H9 (cell line): Measurements from ENCODE around the gene SPRN. TPM values are rescaled to one million over a fixed set of nuclear protein-coding genes. Genes with fewer than 3 reads are reported as not detected.

Source experiments
- DNase-seq: peaks from one replicate; pipeline ENCODE4 v3.0.0-alpha.2; 2017
- H2AFZ ChIP-seq: one replicate; pipeline ENCODE4 v1.6.1; 2013; ENCODE audit warnings: mild to moderate bottlenecking, low read length, control low read depth, moderate library complexity
- H2AK5ac ChIP-seq: 2 replicates; pipeline ENCODE4 v1.6.1; 2013; ENCODE audit warnings: low read length, control low read depth, mixed read lengths; ENCODE audit not compliant: insufficient read length
- H2BK120ac ChIP-seq: one replicate; pipeline ENCODE4 v1.6.1; 2013; ENCODE audit warnings: low read depth, mild to moderate bottlenecking, low read length, control low read depth, inconsistent platforms; ENCODE audit not compliant: poor library complexity, severe bottlenecking
- H2BK12ac ChIP-seq: 2 replicates; pipeline ENCODE4 v1.6.1; 2013; ENCODE audit warnings: low read length, control low read depth, mixed read lengths, low read depth; ENCODE audit not compliant: insufficient read length
- H2BK15ac ChIP-seq: 2 replicates; pipeline ENCODE4 v1.6.1; 2013; ENCODE audit warnings: low read depth, low read length, control low read depth
- H2BK20ac ChIP-seq: one replicate; pipeline ENCODE4 v1.6.1; 2013; ENCODE audit warnings: low read depth, mild to moderate bottlenecking, low read length, control low read depth, inconsistent platforms; ENCODE audit not compliant: poor library complexity, severe bottlenecking
- H2BK5ac ChIP-seq: 2 replicates; pipeline ENCODE4 v1.6.1; 2013; ENCODE audit warnings: low read length, control low read depth, mixed read lengths; ENCODE audit not compliant: insufficient read length
- H3K14ac ChIP-seq: 2 replicates; pipeline ENCODE4 v1.6.1; 2013; ENCODE audit warnings: low read length, control low read depth; ENCODE audit not compliant: insufficient read depth
- H3K18ac ChIP-seq: 2 replicates; pipeline ENCODE4 v1.6.1; 2013; ENCODE audit warnings: low read depth, mild to moderate bottlenecking, mixed read lengths, low read length, control low read depth; ENCODE audit not compliant: insufficient read length
- H3K23ac ChIP-seq: 2 replicates; pipeline ENCODE4 v1.6.1; 2013; ENCODE audit warnings: low read length, control low read depth, mixed read lengths, low read depth; ENCODE audit not compliant: insufficient read length
- H3K23me2 ChIP-seq: 2 replicates; pipeline ENCODE4 v1.6.1; 2013; ENCODE audit warnings: low read depth, mild to moderate bottlenecking, mixed read lengths, low read length, control low read depth; ENCODE audit not compliant: insufficient read length, poor library complexity, severe bottlenecking
- H3K27ac ChIP-seq: 2 replicates; pipeline ENCODE4 v1.5.1; 2013; ENCODE audit warnings: low read length, control low read depth, mixed read lengths, low read depth; ENCODE audit not compliant: insufficient read length
- H3K27me3 ChIP-seq: 2 replicates; pipeline ENCODE4 v1.6.1; 2013; ENCODE audit warnings: low read length, control low read depth, inconsistent platforms; ENCODE audit not compliant: insufficient read depth
- H3K4ac ChIP-seq: 2 replicates; pipeline ENCODE4 v1.6.1; 2013; ENCODE audit warnings: low read depth, mild to moderate bottlenecking, control low read depth, inconsistent platforms, low read length, moderate library complexity
- H3K4me1 ChIP-seq: 2 replicates; pipeline ENCODE4 v1.6.1; 2013; ENCODE audit warnings: low read length, control low read depth, inconsistent platforms; ENCODE audit not compliant: insufficient read depth
- H3K4me2 ChIP-seq: 2 replicates; pipeline ENCODE4 v1.6.1; 2013; ENCODE audit warnings: low read length, control low read depth, mixed read lengths; ENCODE audit not compliant: insufficient read length, insufficient read depth
- H3K56ac ChIP-seq: 2 replicates; pipeline ENCODE4 v1.6.1; 2013; ENCODE audit warnings: low read depth, mild to moderate bottlenecking, mixed read lengths, low read length, control low read depth; ENCODE audit not compliant: insufficient read length
- H3K79me1 ChIP-seq: 2 replicates; pipeline ENCODE4 v1.6.1; 2013; ENCODE audit warnings: low read depth, mild to moderate bottlenecking, moderate library complexity, low read length, control low read depth, inconsistent platforms; ENCODE audit not compliant: insufficient read depth, poor library complexity, severe bottlenecking
- H3K79me2 ChIP-seq: 2 replicates; pipeline ENCODE4 v1.6.1; 2013; ENCODE audit warnings: low read length, control low read depth, inconsistent platforms; ENCODE audit not compliant: insufficient read depth
- H3K9ac ChIP-seq: 2 replicates; pipeline ENCODE4 v1.6.1; 2013; ENCODE audit warnings: low read length, control low read depth, mixed read lengths; ENCODE audit not compliant: insufficient read length; ENCODE audit errors: extremely low read depth
- H3K9me3 ChIP-seq: one replicate; pipeline ENCODE4 v1.6.1; 2013; ENCODE audit warnings: low read depth, low read length, inconsistent platforms; ENCODE audit not compliant: control insufficient read depth
- H3T11ph ChIP-seq: one replicate; pipeline ENCODE4 v1.6.1; 2013; ENCODE audit warnings: mild to moderate bottlenecking, low read length, control low read depth, inconsistent platforms
- H4K20me1 ChIP-seq: one replicate; pipeline ENCODE4 v1.6.1; 2013; ENCODE audit not compliant: control insufficient read depth, insufficient read length, insufficient read depth
- H4K5ac ChIP-seq: 2 replicates; pipeline ENCODE4 v1.6.1; 2013; ENCODE audit warnings: low read depth, mild to moderate bottlenecking, mixed read lengths, low read length, control low read depth; ENCODE audit not compliant: insufficient read length
- H4K8ac ChIP-seq: replicated peaks from 2 replicates; pipeline ENCODE4 v1.6.1; 2013; ENCODE audit warnings: low read length, control low read depth, mixed read lengths, low read depth; ENCODE audit not compliant: insufficient read length
- H4K91ac ChIP-seq: 2 replicates; pipeline ENCODE4 v1.6.1; 2013; ENCODE audit warnings: low read depth, mild to moderate bottlenecking, moderate library complexity, mixed read lengths, low read length, control low read depth; ENCODE audit not compliant: insufficient read length
- H3K27ac Mint-ChIP-seq, 3 experiments: 2 replicates in 2 of 3; 3 replicates in 1 of 3; pipeline ENCODE4 v1.8.0; 2020 to 2021; ENCODE audit warnings: mixed read lengths in 3 of 3, mild to moderate bottlenecking in 1 of 3, moderate library complexity in 1 of 3
- H3K27me3 Mint-ChIP-seq: 2 replicates; pipeline ENCODE4 v1.8.0; 2021; ENCODE audit warnings: low read depth, mild to moderate bottlenecking, moderate library complexity, mixed read lengths
- H3K36me3 Mint-ChIP-seq, 3 experiments: 2 replicates in 2 of 3; 3 replicates in 1 of 3; pipeline ENCODE4 v1.8.0; 2020 to 2021; ENCODE audit warnings: low read depth in 3 of 3, mixed read lengths in 3 of 3; ENCODE audit not compliant: insufficient read depth in 1 of 3
- H3K4me1 Mint-ChIP-seq, 2 experiments: 2 replicates each; pipeline ENCODE4 v1.8.0; 2020; ENCODE audit warnings: mixed read lengths in 2 of 2
- H3K4me3 Mint-ChIP-seq, 2 experiments: 2 replicates in 1 of 2; 3 replicates in 1 of 2; pipeline ENCODE4 v1.8.0; 2020 to 2021; ENCODE audit warnings: mild to moderate bottlenecking in 2 of 2, mixed read lengths in 2 of 2, moderate library complexity in 1 of 2
- H3K9me3 Mint-ChIP-seq, 2 experiments: 2 replicates in 1 of 2; 3 replicates in 1 of 2; pipeline ENCODE4 v1.8.0; 2020; ENCODE audit warnings: mild to moderate bottlenecking in 2 of 2, mixed read lengths in 2 of 2, moderate library complexity in 1 of 2
- CTCF ChIP-seq: fragments of 200-600 bp; sonication (generic); conservative IDR thresholded peaks from 3 replicates; pipeline ENCODE4 v1.8.0; 2021; ENCODE audit warnings: antibody characterized with exemption, mild to moderate bottlenecking
- total RNA-seq: library from RNA; stranded (reverse); gene quantifications from 2 replicates; pipeline ENCODE4 v1.2.1, GENCODE V29; 2021

Gene SPRN
- total RNA-seq, 1 experiment from 2014 or later, result 0.42 TPM

GRCh38 chr10:133448120-133448519 lies 23.7 kb upstream of the SPRN start:
- no peaks in the 10 kb centered on the region for H3K4me1 ChIP-seq
- no peak overlapping the region for H3K23ac ChIP-seq
- H4K8ac ChIP-seq, result no peak overlapping the region
- no peak for DNase-seq
- peaks cover 7 to 41% (median 20%) of the 10 kb centered on the region in 3 experiments for H3K36me3 Mint-ChIP-seq
- H2BK20ac ChIP-seq, result no peak overlapping the region
- H3K27ac ChIP-seq, result no peak overlapping the region
- peaks cover 80 to 93% of the 10 kb centered on the region in 2 experiments for H3K9me3 Mint-ChIP-seq
- no peaks in the 10 kb centered on the region for H3K79me2 ChIP-seq
- H3K56ac ChIP-seq, result no peak overlapping the region
- no peak overlapping the region for H3K14ac ChIP-seq
- no peak overlapping the region for H3K4ac ChIP-seq
- no peak overlapping the region for H3K18ac ChIP-seq
- H3K4me1 Mint-ChIP-seq, result no peaks in the 10 kb centered on the region
- H3K79me1 ChIP-seq, result no peaks in the 10 kb centered on the region
- no peak overlapping the region for H2AK5ac ChIP-seq
- H4K5ac ChIP-seq, result no peak overlapping the region
- no peak overlapping the region for H2BK5ac ChIP-seq
- H3K23me2 ChIP-seq, result no peaks in the 10 kb centered on the region
- no peak overlapping the region for H3K4me3 Mint-ChIP-seq
- H3K4me2 ChIP-seq, result no peak overlapping the region
- peaks cover 75% of the 10 kb centered on the region for H3K9me3 ChIP-seq
- H4K20me1 ChIP-seq, result no peaks in the 10 kb centered on the region
- no peak overlapping the region for H2AFZ ChIP-seq
- peaks cover 8% of the 10 kb centered on the region for H3K27me3 Mint-ChIP-seq
- no peak overlapping the region for H2BK15ac ChIP-seq
- no peak overlapping the region for H4K91ac ChIP-seq
- H3T11ph ChIP-seq, result no peak overlapping the region
- TF ChIP-seq CTCF, result no peak
- H2BK12ac ChIP-seq, result no peak overlapping the region
- H3K27ac Mint-ChIP-seq, result no peak overlapping the region
- H3K9ac ChIP-seq, result no peak overlapping the region
- H2BK120ac ChIP-seq, result no peak overlapping the region
- H3K27me3 ChIP-seq, result no peaks in the 10 kb centered on the region
